HepG2 (cell line): ENCODE results near the gene TIRAP. TPM values are rescaled to one million over a fixed set of nuclear protein-coding genes. Genes with fewer than 3 reads are reported as not detected.

Experiments
- CBX2 ChIP-seq, 2 experiments: fragments of 200-600 bp in 1 of 2; sonication (generic); formaldehyde crosslinking in 1 of 2; IDR thresholded peaks; 2 replicates each; pipeline versions ENCODE4 v1.7.0 to v1.8.1; 2018 to 2022; ENCODE audit warnings: low read depth in 2 of 2, low read length in 1 of 2, mild to moderate bottlenecking in 1 of 2, missing genetic modification reagents in 1 of 2
- EZH2 ChIP-seq: conservative IDR thresholded peaks from 2 replicates; pipeline ENCODE4 v1.6.1; 2012; ENCODE audit warnings: mild to moderate bottlenecking, low read depth, low read length, moderate library complexity
- GLMP ChIP-seq: sonication (generic); formaldehyde crosslinking; IDR thresholded peaks from 2 replicates; pipeline ENCODE4 v1.9.0; 2021; ENCODE audit warnings: missing genetic modification reagents, mild to moderate bottlenecking, borderline replicate concordance
- ISX ChIP-seq: sonication (generic); formaldehyde crosslinking; conservative IDR thresholded peaks from 2 replicates; pipeline ENCODE4 v1.5.0; 2020; ENCODE audit warnings: missing genetic modification reagents
- NKX3-1 ChIP-seq: sonication (generic); formaldehyde crosslinking; IDR thresholded peaks from 2 replicates; pipeline ENCODE4 v1.5.0; 2020; ENCODE audit warnings: missing genetic modification reagents
- RFX3 ChIP-seq: IDR thresholded peaks from 2 replicates; pipeline ENCODE4 v1.6.1; 2016; ENCODE audit warnings: missing biosample characterization, missing genetic modification reagents
- SNAI1 ChIP-seq: sonication (generic); formaldehyde crosslinking; IDR thresholded peaks from 2 replicates; pipeline ENCODE4 v1.5.0; 2020; ENCODE audit warnings: mild to moderate bottlenecking, missing genetic modification reagents, borderline replicate concordance
- SP2 ChIP-seq: sonication (generic); formaldehyde crosslinking; IDR thresholded peaks from 2 replicates; pipeline ENCODE4 v1.5.1; 2020; ENCODE audit warnings: mild to moderate bottlenecking, missing genetic modification reagents
- XRCC5 ChIP-seq: fragments of 200-400 bp; formaldehyde crosslinking; optimal IDR thresholded peaks from 2 replicates; pipeline ENCODE3; 2017; ENCODE audit warnings: mild to moderate bottlenecking, low read length
- ZNF749 ChIP-seq: sonication (generic); formaldehyde crosslinking; IDR thresholded peaks from 2 replicates; pipeline ENCODE4 v1.8.0; 2022; ENCODE audit warnings: mild to moderate bottlenecking, missing genetic modification reagents, moderate library complexity, borderline replicate concordance
- ZNF775 ChIP-seq: sonication (generic); formaldehyde crosslinking; IDR thresholded peaks from 2 replicates; pipeline ENCODE4 v1.4.0; 2020; ENCODE audit warnings: missing genetic modification reagents, mild to moderate bottlenecking, moderate library complexity, borderline replicate concordance
- polyA plus RNA-seq, 8 experiments: library from polyadenylated mRNA; depleted of rRNA in 3 of 8; stranded (reverse) in 7 of 8; unstranded in 1 of 8; fragments of >200 nt; fragmentation: Illumina TruSeq in 4 of 8; extraction: Trizol in 4 of 8; gene quantifications; 2 replicates each; pipeline versions ENCODE4 v1.2.1 to v1.2.3, GENCODE V29; 2011 to 2016; ENCODE audit warnings: low read depth in 4 of 8, missing spikeins in 1 of 8, mixed read lengths in 1 of 8; ENCODE audit not compliant: insufficient read depth in 1 of 8
- total RNA-seq, 5 experiments: library from RNA; depleted of rRNA; stranded (reverse); fragments of >200 nt; fragmentation: Illumina TruSeq; extraction: Trizol; gene quantifications; 2 replicates each; pipeline ENCODE4 v1.2.3, GENCODE V29; 2016; ENCODE audit warnings: low read depth in 1 of 5
- TF ChIP-seq, protein P1 (sequence below): sonication (generic); formaldehyde crosslinking; IDR thresholded peaks from 2 replicates; pipeline ENCODE4 v1.4.0; 2020; ENCODE audit warnings: missing genetic modification reagents, borderline replicate concordance
- TF ChIP-seq, protein P2 (sequence below): sonication (generic); formaldehyde crosslinking; conservative IDR thresholded peaks from 2 replicates; pipeline ENCODE4 v1.4.0; 2020; ENCODE audit warnings: missing genetic modification reagents
- TF ChIP-seq, protein P3 (sequence below): sonication (generic); formaldehyde crosslinking; conservative IDR thresholded peaks from 2 replicates; pipeline ENCODE4 v1.4.0; 2020; ENCODE audit warnings: mild to moderate bottlenecking, missing genetic modification reagents, moderate library complexity
- TF ChIP-seq, protein P4 (sequence below): sonication (generic); formaldehyde crosslinking; IDR thresholded peaks from 2 replicates; pipeline ENCODE4 v1.8.1; 2023; ENCODE audit warnings: mild to moderate bottlenecking, missing genetic modification reagents, borderline replicate concordance
- TF ChIP-seq, protein P5 (sequence below): sonication (generic); formaldehyde crosslinking; conservative IDR thresholded peaks from 2 replicates; pipeline ENCODE4 v1.8.0; 2022; ENCODE audit warnings: low read depth, missing genetic modification reagents

Gene TIRAP
- total and polyA plus RNA-seq, 2 of the 13 experiments (the other 11 are each of a cell fraction or from before 2014, with no cell fraction given) = 5.4 to 5.7 TPM

GRCh38 chr11:126282736-126283591 lies at the start of gene TIRAP (continued):
- TF ChIP-seq, protein P1, sequence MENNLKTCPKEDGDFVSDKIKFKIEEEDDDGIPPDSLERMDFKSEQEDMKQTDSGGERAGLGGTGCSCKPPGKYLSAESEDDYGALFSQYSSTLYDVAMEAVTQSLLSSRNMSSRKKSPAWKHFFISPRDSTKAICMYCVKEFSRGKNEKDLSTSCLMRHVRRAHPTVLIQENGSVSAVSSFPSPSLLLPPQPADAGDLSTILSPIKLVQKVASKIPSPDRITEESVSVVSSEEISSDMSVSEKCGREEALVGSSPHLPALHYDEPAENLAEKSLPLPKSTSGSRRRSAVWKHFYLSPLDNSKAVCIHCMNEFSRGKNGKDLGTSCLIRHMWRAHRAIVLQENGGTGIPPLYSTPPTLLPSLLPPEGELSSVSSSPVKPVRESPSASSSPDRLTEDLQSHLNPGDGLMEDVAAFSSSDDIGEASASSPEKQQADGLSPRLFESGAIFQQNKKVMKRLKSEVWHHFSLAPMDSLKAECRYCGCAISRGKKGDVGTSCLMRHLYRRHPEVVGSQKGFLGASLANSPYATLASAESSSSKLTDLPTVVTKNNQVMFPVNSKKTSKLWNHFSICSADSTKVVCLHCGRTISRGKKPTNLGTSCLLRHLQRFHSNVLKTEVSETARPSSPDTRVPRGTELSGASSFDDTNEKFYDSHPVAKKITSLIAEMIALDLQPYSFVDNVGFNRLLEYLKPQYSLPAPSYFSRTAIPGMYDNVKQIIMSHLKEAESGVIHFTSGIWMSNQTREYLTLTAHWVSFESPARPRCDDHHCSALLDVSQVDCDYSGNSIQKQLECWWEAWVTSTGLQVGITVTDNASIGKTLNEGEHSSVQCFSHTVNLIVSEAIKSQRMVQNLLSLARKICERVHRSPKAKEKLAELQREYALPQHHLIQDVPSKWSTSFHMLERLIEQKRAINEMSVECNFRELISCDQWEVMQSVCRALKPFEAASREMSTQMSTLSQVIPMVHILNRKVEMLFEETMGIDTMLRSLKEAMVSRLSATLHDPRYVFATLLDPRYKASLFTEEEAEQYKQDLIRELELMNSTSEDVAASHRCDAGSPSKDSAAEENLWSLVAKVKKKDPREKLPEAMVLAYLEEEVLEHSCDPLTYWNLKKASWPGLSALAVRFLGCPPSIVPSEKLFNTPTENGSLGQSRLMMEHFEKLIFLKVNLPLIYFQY = peak; percentile 87
- TF ChIP-seq EZH2 (no peak), ZNF775 (no peak), CBX2 (IDR thresholded peaks at IDR 0.05; ENCODE audit: low read depth, low read length) (no peak), CBX2 (CRISPR knock-in tag; IDR thresholded peaks at IDR 0.05; ENCODE audit: low read depth) (no peak), ZNF749 (CRISPR knock-in tag) (peak; percentile 23; the same call in 1 of the 2 replicates), SNAI1 (CRISPR knock-in tag) (no peak), ISX (CRISPR knock-in tag) (no peak), XRCC5 (no peak), NKX3-1 (no peak), GLMP (0 out of 2 replicates have a peak, but pooled peaks have one; percentile 50), SP2 (no peak), RFX3 (CRISPR knock-in tag) (no peak)
- TF ChIP-seq, protein P2, sequence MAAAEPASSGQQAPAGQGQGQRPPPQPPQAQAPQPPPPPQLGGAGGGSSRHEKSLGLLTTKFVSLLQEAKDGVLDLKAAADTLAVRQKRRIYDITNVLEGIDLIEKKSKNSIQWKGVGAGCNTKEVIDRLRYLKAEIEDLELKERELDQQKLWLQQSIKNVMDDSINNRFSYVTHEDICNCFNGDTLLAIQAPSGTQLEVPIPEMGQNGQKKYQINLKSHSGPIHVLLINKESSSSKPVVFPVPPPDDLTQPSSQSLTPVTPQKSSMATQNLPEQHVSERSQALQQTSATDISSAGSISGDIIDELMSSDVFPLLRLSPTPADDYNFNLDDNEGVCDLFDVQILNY (CRISPR knock-in tag) = no peak
- TF ChIP-seq, protein P3, sequence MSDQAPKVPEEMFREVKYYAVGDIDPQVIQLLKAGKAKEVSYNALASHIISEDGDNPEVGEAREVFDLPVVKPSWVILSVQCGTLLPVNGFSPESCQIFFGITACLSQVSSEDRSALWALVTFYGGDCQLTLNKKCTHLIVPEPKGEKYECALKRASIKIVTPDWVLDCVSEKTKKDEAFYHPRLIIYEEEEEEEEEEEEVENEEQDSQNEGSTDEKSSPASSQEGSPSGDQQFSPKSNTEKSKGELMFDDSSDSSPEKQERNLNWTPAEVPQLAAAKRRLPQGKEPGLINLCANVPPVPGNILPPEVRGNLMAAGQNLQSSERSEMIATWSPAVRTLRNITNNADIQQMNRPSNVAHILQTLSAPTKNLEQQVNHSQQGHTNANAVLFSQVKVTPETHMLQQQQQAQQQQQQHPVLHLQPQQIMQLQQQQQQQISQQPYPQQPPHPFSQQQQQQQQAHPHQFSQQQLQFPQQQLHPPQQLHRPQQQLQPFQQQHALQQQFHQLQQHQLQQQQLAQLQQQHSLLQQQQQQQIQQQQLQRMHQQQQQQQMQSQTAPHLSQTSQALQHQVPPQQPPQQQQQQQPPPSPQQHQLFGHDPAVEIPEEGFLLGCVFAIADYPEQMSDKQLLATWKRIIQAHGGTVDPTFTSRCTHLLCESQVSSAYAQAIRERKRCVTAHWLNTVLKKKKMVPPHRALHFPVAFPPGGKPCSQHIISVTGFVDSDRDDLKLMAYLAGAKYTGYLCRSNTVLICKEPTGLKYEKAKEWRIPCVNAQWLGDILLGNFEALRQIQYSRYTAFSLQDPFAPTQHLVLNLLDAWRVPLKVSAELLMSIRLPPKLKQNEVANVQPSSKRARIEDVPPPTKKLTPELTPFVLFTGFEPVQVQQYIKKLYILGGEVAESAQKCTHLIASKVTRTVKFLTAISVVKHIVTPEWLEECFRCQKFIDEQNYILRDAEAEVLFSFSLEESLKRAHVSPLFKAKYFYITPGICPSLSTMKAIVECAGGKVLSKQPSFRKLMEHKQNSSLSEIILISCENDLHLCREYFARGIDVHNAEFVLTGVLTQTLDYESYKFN (CRISPR knock-in tag) = no peak
- TF ChIP-seq, protein P4, sequence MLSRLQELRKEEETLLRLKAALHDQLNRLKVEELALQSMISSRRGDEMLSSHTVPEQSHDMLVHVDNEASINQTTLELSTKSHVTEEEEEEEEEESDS (CRISPR knock-in tag) = no peak
- TF ChIP-seq, protein P5, sequence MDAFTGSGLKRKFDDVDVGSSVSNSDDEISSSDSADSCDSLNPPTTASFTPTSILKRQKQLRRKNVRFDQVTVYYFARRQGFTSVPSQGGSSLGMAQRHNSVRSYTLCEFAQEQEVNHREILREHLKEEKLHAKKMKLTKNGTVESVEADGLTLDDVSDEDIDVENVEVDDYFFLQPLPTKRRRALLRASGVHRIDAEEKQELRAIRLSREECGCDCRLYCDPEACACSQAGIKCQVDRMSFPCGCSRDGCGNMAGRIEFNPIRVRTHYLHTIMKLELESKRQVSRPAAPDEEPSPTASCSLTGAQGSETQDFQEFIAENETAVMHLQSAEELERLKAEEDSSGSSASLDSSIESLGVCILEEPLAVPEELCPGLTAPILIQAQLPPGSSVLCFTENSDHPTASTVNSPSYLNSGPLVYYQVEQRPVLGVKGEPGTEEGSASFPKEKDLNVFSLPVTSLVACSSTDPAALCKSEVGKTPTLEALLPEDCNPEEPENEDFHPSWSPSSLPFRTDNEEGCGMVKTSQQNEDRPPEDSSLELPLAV (CRISPR knock-in tag) = no peak
